H9 (cell line): ENCODE measurements around the gene ITGA4. TPM values are rescaled to one million over a fixed set of nuclear protein-coding genes. Genes with fewer than 3 reads are reported as not detected.

Experiments
- DNase-seq: peaks from one replicate; pipeline ENCODE4 v3.0.0-alpha.2; 2017
- H2AFZ ChIP-seq: one replicate; pipeline ENCODE4 v1.6.1; 2013; ENCODE audit warnings: mild to moderate bottlenecking, low read length, control low read depth, moderate library complexity
- H2AK5ac ChIP-seq: 2 replicates; pipeline ENCODE4 v1.6.1; 2013; ENCODE audit warnings: low read length, control low read depth, mixed read lengths; ENCODE audit not compliant: insufficient read length
- H2BK120ac ChIP-seq: one replicate; pipeline ENCODE4 v1.6.1; 2013; ENCODE audit warnings: low read depth, mild to moderate bottlenecking, low read length, control low read depth, inconsistent platforms; ENCODE audit not compliant: poor library complexity, severe bottlenecking
- H2BK12ac ChIP-seq: 2 replicates; pipeline ENCODE4 v1.6.1; 2013; ENCODE audit warnings: low read length, control low read depth, mixed read lengths, low read depth; ENCODE audit not compliant: insufficient read length
- H2BK15ac ChIP-seq: 2 replicates; pipeline ENCODE4 v1.6.1; 2013; ENCODE audit warnings: low read depth, low read length, control low read depth
- H2BK20ac ChIP-seq: one replicate; pipeline ENCODE4 v1.6.1; 2013; ENCODE audit warnings: low read depth, mild to moderate bottlenecking, low read length, control low read depth, inconsistent platforms; ENCODE audit not compliant: poor library complexity, severe bottlenecking
- H2BK5ac ChIP-seq: 2 replicates; pipeline ENCODE4 v1.6.1; 2013; ENCODE audit warnings: low read length, control low read depth, mixed read lengths; ENCODE audit not compliant: insufficient read length
- H3K14ac ChIP-seq: 2 replicates; pipeline ENCODE4 v1.6.1; 2013; ENCODE audit warnings: low read length, control low read depth; ENCODE audit not compliant: insufficient read depth
- H3K18ac ChIP-seq: 2 replicates; pipeline ENCODE4 v1.6.1; 2013; ENCODE audit warnings: low read depth, mild to moderate bottlenecking, mixed read lengths, low read length, control low read depth; ENCODE audit not compliant: insufficient read length
- H3K23ac ChIP-seq: 2 replicates; pipeline ENCODE4 v1.6.1; 2013; ENCODE audit warnings: low read length, control low read depth, mixed read lengths, low read depth; ENCODE audit not compliant: insufficient read length
- H3K23me2 ChIP-seq: 2 replicates; pipeline ENCODE4 v1.6.1; 2013; ENCODE audit warnings: low read depth, mild to moderate bottlenecking, mixed read lengths, low read length, control low read depth; ENCODE audit not compliant: insufficient read length, poor library complexity, severe bottlenecking
- H3K27ac ChIP-seq: 2 replicates; pipeline ENCODE4 v1.5.1; 2013; ENCODE audit warnings: low read length, control low read depth, mixed read lengths, low read depth; ENCODE audit not compliant: insufficient read length
- H3K27me3 ChIP-seq: 2 replicates; pipeline ENCODE4 v1.6.1; 2013; ENCODE audit warnings: low read length, control low read depth, inconsistent platforms; ENCODE audit not compliant: insufficient read depth
- H3K4ac ChIP-seq: 2 replicates; pipeline ENCODE4 v1.6.1; 2013; ENCODE audit warnings: low read depth, mild to moderate bottlenecking, control low read depth, inconsistent platforms, low read length, moderate library complexity
- H3K4me1 ChIP-seq: 2 replicates; pipeline ENCODE4 v1.6.1; 2013; ENCODE audit warnings: low read length, control low read depth, inconsistent platforms; ENCODE audit not compliant: insufficient read depth
- H3K4me2 ChIP-seq: 2 replicates; pipeline ENCODE4 v1.6.1; 2013; ENCODE audit warnings: low read length, control low read depth, mixed read lengths; ENCODE audit not compliant: insufficient read length, insufficient read depth
- H3K56ac ChIP-seq: 2 replicates; pipeline ENCODE4 v1.6.1; 2013; ENCODE audit warnings: low read depth, mild to moderate bottlenecking, mixed read lengths, low read length, control low read depth; ENCODE audit not compliant: insufficient read length
- H3K79me1 ChIP-seq: 2 replicates; pipeline ENCODE4 v1.6.1; 2013; ENCODE audit warnings: low read depth, mild to moderate bottlenecking, moderate library complexity, low read length, control low read depth, inconsistent platforms; ENCODE audit not compliant: insufficient read depth, poor library complexity, severe bottlenecking
- H3K79me2 ChIP-seq: 2 replicates; pipeline ENCODE4 v1.6.1; 2013; ENCODE audit warnings: low read length, control low read depth, inconsistent platforms; ENCODE audit not compliant: insufficient read depth
- H3K9ac ChIP-seq: 2 replicates; pipeline ENCODE4 v1.6.1; 2013; ENCODE audit warnings: low read length, control low read depth, mixed read lengths; ENCODE audit not compliant: insufficient read length; ENCODE audit errors: extremely low read depth
- H3K9me3 ChIP-seq: one replicate; pipeline ENCODE4 v1.6.1; 2013; ENCODE audit warnings: low read depth, low read length, inconsistent platforms; ENCODE audit not compliant: control insufficient read depth
- H3T11ph ChIP-seq: one replicate; pipeline ENCODE4 v1.6.1; 2013; ENCODE audit warnings: mild to moderate bottlenecking, low read length, control low read depth, inconsistent platforms
- H4K20me1 ChIP-seq: one replicate; pipeline ENCODE4 v1.6.1; 2013; ENCODE audit not compliant: control insufficient read depth, insufficient read length, insufficient read depth
- H4K5ac ChIP-seq: 2 replicates; pipeline ENCODE4 v1.6.1; 2013; ENCODE audit warnings: low read depth, mild to moderate bottlenecking, mixed read lengths, low read length, control low read depth; ENCODE audit not compliant: insufficient read length
- H4K8ac ChIP-seq: replicated peaks from 2 replicates; pipeline ENCODE4 v1.6.1; 2013; ENCODE audit warnings: low read length, control low read depth, mixed read lengths, low read depth; ENCODE audit not compliant: insufficient read length
- H4K91ac ChIP-seq: 2 replicates; pipeline ENCODE4 v1.6.1; 2013; ENCODE audit warnings: low read depth, mild to moderate bottlenecking, moderate library complexity, mixed read lengths, low read length, control low read depth; ENCODE audit not compliant: insufficient read length
- H3K27ac Mint-ChIP-seq, 3 experiments: 2 replicates in 2 of 3; 3 replicates in 1 of 3; pipeline ENCODE4 v1.8.0; 2020 to 2021; ENCODE audit warnings: mixed read lengths in 3 of 3, mild to moderate bottlenecking in 1 of 3, moderate library complexity in 1 of 3
- H3K27me3 Mint-ChIP-seq: 2 replicates; pipeline ENCODE4 v1.8.0; 2021; ENCODE audit warnings: low read depth, mild to moderate bottlenecking, moderate library complexity, mixed read lengths
- H3K36me3 Mint-ChIP-seq, 3 experiments: 2 replicates in 2 of 3; 3 replicates in 1 of 3; pipeline ENCODE4 v1.8.0; 2020 to 2021; ENCODE audit warnings: low read depth in 3 of 3, mixed read lengths in 3 of 3; ENCODE audit not compliant: insufficient read depth in 1 of 3
- H3K4me1 Mint-ChIP-seq, 2 experiments: 2 replicates each; pipeline ENCODE4 v1.8.0; 2020; ENCODE audit warnings: mixed read lengths in 2 of 2
- H3K4me3 Mint-ChIP-seq, 2 experiments: 2 replicates in 1 of 2; 3 replicates in 1 of 2; pipeline ENCODE4 v1.8.0; 2020 to 2021; ENCODE audit warnings: mild to moderate bottlenecking in 2 of 2, mixed read lengths in 2 of 2, moderate library complexity in 1 of 2
- H3K9me3 Mint-ChIP-seq, 2 experiments: 2 replicates in 1 of 2; 3 replicates in 1 of 2; pipeline ENCODE4 v1.8.0; 2020; ENCODE audit warnings: mild to moderate bottlenecking in 2 of 2, mixed read lengths in 2 of 2, moderate library complexity in 1 of 2
- WGBS: extraction: QIAGEN DNeasy Blood & Tissue Kit; methylation state at CpG from one replicate; pipeline ENCODE4 v1.1.7; 2013; ENCODE audit warnings: missing lambda C conversion rate, low lambda C conversion rate, mixed read lengths; ENCODE audit not compliant: insufficient read length; ENCODE audit errors: extremely low coverage; 5-methylcytosine and 5-hydroxymethylcytosine counted together
- total RNA-seq: library from RNA; stranded (reverse); gene quantifications from 2 replicates; pipeline ENCODE4 v1.2.1, GENCODE V29; 2021
- TF ChIP-seq, protein P1 (sequence below): fragments of 200-600 bp; sonication (generic); conservative IDR thresholded peaks from 3 replicates; pipeline ENCODE4 v1.8.0; 2021; ENCODE audit warnings: antibody characterized with exemption, mild to moderate bottlenecking

ITGA4 gene
- total RNA-seq, 1 experiment from 2014 or later: 1.3 TPM

DNA sequence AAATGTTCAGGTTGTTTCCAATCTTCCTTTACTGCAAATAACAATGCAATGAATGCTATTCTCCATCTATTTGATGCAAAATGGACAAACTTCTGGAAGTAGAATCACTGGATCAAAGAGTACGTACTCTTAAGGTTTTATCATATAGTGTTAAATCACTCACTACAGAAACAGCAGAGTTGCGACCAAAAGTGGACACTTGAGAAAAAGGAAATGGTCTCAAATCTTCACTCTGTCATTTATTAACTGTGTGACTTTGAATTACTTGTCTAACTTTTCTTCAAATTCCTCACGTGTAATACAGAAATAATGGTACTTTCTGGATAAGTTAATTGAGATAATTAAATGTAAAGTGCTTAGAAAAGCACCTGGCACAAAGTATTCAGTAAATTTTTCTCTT, 121.6 kb downstream of the ITGA4 start:
- H4K20me1 ChIP-seq: no peaks in the 10 kb centered on the region
- H3K9me3 ChIP-seq: no peaks in the 10 kb centered on the region
- no peak overlapping the region for H3K9ac ChIP-seq
- no peak overlapping the region for H2BK20ac ChIP-seq
- H3K4ac ChIP-seq: no peak overlapping the region
- H3K9me3 Mint-ChIP-seq: no peaks in the 10 kb centered on the region
- no peak overlapping the region for H3K23ac ChIP-seq
- H4K5ac ChIP-seq: no peak overlapping the region
- no peak overlapping the region for H3K14ac ChIP-seq
- no CpG with 5 or more reads among the region's 3 CpGs for WGBS
- H3K4me2 ChIP-seq: no peak overlapping the region
- no peak overlapping the region for H4K91ac ChIP-seq
- H2BK15ac ChIP-seq: no peak overlapping the region
- no peaks in the 10 kb centered on the region for H3K79me2 ChIP-seq
- H3K27ac Mint-ChIP-seq: no peak overlapping the region
- H3K27ac ChIP-seq: no peak overlapping the region
- peaks cover 4% of the 10 kb centered on the region in 2 experiments; a peak in 3 of 4 replicates for H3K4me1 Mint-ChIP-seq
- H2BK120ac ChIP-seq: no peak overlapping the region
- H3K56ac ChIP-seq: no peak overlapping the region
- H4K8ac ChIP-seq: no peak overlapping the region
- peaks cover 2% of the 10 kb centered on the region for H3K23me2 ChIP-seq
- no peak overlapping the region for H2AK5ac ChIP-seq
- H3K79me1 ChIP-seq: no peaks in the 10 kb centered on the region
- H3T11ph ChIP-seq: no peak overlapping the region
- H3K4me3 Mint-ChIP-seq: no peak overlapping the region
- no peak overlapping the region for H3K18ac ChIP-seq
- no peak overlapping the region for H2AFZ ChIP-seq
- H2BK12ac ChIP-seq: no peak overlapping the region
- DNase-seq: no peak
- no peaks in the 10 kb centered on the region for H3K36me3 Mint-ChIP-seq
- TF ChIP-seq, protein P1, sequence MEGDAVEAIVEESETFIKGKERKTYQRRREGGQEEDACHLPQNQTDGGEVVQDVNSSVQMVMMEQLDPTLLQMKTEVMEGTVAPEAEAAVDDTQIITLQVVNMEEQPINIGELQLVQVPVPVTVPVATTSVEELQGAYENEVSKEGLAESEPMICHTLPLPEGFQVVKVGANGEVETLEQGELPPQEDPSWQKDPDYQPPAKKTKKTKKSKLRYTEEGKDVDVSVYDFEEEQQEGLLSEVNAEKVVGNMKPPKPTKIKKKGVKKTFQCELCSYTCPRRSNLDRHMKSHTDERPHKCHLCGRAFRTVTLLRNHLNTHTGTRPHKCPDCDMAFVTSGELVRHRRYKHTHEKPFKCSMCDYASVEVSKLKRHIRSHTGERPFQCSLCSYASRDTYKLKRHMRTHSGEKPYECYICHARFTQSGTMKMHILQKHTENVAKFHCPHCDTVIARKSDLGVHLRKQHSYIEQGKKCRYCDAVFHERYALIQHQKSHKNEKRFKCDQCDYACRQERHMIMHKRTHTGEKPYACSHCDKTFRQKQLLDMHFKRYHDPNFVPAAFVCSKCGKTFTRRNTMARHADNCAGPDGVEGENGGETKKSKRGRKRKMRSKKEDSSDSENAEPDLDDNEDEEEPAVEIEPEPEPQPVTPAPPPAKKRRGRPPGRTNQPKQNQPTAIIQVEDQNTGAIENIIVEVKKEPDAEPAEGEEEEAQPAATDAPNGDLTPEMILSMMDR: no peak
- no peak overlapping the region for H2BK5ac ChIP-seq
- H3K4me1 ChIP-seq: no peaks in the 10 kb centered on the region
- H3K27me3 ChIP-seq: no peaks in the 10 kb centered on the region
- H3K27me3 Mint-ChIP-seq: peaks cover 11% of the 10 kb centered on the region
